Activated effector memory CD4-positive, alpha-beta T cell treated with anti-CD3 and anti-CD28 coated beads, Interleukin-2, amount 50 U/mL, for 16 hours (primary cell): ENCODE results near the gene MAZ.
"Not testable (repeated sequence)": the region's sequence is repeated elsewhere in the genome, so short reads cannot be mapped to it uniquely, and the experiment has no call there.

ENCODE experiments used
- DNase-seq: peaks from one replicate; pipeline ENCODE4 v3.0.0-alpha.2; 2020

The MAZ gene

GRCh38 chr16:29784901-29785500, 21.3 kb upstream of the MAZ start:
- peak; percentile 91 for DNase-seq

- DNase-seq, result not testable (repeated sequence)
Measured at GRCh38 chr16:29787155-29787554, 19.2 kb upstream of the MAZ start.

- DNase-seq, result no peak
Measured at GRCh38 chr16:29789775-29790182, 16.6 kb upstream of the MAZ start.

DNA sequence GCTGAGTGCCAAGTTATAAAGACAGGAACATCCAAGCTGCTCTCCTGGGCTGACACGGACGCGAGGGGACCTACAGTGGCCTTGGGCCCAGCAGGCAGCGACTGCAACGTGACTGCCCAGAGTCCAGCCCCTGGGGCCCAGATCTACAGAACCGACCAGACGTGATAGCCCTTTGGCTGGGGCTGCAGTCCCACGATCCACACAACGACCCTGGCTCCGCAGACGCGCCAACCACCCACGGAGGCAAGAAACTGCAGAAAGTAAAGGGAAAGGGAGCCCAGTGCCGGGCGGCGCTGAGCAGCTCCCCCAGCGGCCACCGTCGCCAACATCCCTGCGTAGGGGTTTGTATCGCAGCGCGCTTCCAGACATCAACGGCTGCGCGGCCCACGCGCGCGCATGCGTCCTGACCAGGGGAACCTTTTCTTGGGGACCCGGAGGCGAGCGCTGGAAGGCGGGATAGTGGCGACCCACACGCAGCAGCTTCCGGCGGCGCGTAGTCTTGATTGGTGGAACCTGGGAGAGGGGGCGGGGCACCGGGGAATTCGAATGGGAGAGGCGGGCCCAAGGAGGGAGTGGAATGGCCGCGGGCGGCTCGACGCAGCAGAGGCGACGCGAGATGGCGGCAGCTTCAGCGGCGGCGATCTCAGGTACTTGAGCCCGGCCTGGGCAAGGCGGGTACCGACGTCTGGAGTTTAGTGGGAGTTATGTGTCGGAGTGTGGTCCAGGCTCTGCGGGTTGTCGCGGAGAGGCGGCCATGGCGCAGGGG, 16.0 kb upstream of the MAZ start, which contains the start of gene KIF22:
Gene KIF22, plus strand, starts transcription at position 569 of the 766 bp plus-strand sequence. Its CDS starts 9 bp downstream, at position 578.
- DNase-seq, result peak; percentile 100

DNA sequence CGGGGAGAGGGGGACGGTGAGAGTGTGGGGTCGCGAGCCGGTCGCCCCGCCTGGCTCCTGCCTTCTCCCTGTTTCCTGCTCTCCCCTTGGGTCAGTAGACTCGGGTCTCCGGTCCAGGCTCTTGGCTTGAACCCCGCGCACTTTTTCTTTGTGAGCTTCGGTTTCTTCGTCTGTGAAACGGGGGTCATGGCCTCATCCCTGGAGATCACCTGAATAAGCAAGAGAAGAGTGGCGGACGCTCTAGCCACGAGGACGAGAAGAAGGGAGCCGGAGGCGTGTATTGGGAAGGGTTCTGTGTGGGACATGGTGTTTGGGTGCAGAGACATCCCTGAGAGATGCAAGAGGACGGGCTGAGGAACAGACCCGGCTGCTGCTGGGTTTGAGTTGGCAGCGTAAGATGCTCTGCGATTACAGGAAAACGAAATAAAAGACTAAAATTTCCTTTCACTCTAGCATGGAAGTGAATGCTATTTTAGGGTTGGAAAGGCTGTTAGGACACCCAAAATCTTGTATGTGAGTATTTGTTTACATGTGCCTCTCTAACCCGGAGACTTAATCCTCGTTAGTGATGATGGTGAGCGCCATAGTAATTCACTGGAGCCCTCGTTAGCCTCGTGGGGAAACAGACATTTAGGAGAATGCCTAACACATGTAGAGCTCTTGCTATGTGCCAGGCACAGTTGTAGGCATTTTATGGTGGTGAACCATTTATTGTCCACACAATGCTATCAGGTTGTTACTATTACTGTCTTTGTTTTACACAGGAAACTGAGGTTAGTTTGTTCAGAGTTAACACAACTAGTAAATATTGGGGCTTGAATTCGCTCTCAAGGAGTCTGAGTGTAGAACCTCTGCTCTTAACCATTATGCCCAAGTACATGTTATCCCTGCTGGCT, 15.1 kb upstream of the MAZ start:
- no peak for DNase-seq

DNA sequence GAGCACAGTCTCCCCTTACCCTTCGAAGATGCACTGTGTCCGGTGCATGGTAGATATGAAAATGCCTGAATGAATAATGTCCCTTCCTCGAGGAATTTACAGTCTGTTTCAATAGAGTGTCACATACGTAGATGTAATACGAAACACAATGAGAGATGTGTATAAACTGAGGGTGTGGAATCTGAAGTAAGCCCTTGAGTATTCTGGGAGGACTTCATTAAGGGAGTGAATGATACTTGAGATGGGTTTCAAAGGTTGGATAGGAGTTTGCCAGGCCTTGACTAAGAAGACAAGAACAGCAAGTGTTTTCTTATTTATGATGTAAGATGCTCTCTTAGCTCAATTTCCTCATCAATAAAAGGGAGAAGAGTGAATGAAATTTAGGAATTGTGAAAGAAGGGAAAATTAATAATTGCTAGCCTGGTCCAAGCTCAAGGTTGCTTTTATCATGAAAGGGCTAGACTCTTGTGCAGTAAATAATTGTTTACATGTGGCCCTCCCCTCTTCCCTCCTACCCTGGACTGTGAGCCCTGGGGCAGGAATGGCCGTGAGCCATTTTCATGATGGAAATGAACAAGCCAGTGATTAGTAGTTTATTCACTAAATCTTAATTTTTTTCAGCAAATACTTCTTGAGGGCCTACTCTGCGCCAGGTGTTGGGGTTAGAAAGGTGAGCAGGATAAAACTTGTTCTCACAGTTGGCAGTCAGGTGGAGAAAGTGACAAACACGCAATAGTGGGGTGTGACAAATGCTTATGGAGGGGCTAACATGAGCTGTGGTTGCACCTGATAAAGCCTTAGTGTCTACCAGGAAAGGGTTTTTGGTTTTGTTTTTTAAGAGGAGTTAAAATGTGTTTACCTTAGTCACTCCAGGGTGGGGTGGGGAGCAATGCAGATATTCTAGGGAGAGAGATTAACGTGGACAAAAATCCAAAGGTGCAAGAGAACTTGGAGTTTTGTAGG, 14.2 kb upstream of the MAZ start:
- no peak for DNase-seq

DNA sequence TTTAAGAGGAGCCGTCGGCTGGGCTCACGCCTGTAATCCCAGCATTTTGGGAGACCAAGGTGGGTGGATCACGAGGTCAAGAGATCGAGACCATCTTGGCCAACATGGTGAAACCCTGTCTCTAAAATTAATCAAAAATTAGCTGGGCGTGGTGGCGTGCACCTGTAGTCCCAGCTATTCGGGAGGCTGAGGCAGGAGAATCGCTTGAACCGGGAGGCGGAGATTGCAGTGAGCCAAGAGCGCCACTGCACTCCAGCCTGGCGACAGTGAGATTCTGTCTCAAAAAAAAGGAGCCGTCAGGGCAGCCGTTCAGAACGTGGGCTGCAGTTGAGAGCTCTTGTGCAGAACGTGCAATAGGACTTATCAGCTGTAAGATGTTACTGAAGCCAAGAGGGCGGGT, 13.2 kb upstream of the MAZ start:
- DNase-seq, result not testable (repeated sequence)

DNA sequence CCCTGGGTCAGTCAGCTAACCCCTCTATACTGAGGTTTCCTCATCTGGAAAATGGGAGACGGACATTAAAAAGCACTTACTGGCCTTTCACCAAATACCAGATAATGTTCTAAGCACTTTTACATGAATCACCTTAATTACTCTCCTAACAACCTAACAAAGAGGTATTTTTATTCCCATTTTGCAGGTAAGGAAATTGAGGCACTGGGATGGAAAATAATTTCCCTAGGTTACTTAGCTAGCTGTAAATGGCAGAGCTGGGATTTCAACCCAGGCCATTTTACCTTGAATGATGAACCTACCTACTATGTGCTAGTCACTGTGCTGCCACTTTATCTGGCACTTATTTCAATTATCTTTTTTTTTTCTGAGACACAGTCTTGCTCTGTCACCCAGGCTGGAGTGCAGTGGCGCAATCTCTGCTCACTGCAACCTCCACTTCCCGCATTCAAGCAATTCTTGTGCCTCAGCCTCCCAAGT, 12.1 kb upstream of the MAZ start:
- no peak for DNase-seq

- DNase-seq, result no peak
Measured at GRCh38 chr16:29802416-29802935, 3.9 kb upstream of the MAZ start.

GRCh38 chr16:29804020-29804419, 2.3 kb upstream of the MAZ start:
- no peak for DNase-seq

DNA sequence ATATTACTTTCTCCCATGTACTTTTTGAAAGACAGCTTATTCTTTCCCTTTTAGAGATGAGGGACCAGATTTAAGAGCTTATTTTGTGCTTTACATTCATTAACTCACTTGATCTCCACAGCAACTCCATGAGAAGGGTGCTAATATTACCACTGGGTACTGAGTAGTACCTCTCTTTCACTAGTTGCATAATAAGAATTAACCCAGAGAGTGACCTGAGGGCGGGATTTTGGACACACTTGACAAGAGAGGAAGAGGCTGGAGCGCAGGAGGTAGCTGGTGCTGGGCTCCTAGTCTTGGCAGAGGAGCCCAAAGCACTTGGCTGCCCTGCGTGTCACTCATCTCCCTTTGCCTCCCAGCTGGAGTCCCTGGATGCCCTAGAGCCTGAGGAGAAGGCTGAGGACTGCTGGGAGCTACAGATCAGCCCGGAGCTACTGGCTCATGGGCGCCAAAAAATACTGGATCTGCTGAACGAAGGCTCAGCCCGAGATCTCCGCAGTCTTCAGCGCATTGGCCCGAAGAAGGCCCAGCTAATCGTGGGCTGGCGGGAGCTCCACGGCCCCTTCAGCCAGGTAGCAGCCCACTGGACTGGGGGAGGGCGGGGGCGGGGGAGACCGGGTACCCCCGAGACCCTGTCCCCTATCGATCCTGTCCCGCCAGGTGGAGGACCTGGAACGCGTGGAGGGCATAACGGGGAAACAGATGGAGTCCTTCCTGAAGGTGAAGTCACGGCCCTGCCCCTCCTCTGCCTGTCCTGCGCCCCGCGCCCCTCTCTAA, 1.7 kb upstream of the MAZ start:
- DNase-seq, result no peak

DNA sequence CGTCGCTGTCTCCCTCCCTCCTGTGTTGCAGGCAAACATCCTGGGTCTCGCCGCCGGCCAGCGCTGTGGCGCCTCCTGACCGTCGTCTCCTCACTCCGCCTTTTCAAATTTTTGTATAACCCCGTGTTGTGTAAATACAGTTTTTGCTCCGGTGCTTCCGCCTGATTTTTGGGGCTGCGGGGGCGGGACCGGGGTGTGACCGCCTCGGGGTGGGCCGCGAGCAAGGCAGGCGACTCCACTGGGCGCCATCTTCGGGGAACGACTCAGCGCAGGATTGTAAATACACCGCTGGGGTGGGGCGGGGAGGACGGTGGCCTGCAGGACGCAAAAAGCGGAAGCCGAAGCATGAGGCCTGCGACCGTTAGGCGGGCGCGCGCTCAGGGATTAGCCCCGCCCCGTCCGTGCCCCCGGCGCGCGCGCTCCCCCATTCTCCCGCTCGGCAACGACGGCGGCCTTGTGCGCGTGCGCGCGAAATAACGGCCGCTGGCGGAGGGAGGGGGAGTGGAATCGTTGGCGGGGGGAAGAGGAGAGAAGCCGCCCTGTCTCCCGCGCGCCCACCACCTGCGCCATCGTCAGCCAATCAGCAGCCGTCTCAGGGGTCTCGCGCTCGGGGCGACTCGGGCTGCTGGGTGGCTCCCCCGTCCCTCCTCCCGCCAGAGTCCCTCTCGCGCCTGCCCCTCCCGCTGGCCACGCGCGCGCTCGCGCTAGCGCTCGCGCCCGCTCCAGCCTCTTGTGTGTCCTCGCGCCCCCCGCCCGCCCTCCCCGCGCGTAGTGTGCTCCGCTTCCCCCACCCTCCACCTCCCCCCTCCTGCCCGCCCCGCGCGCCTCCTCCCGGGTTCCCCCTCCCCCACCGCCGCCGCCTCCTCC, 864 bp upstream of the MAZ start:
- peak; percentile 99 for DNase-seq

GRCh38 chr16:29806641-29807425, 504 bp downstream of the MAZ start:
- DNase-seq, result peak; percentile 85

- peak; percentile 94 for DNase-seq
Measured at GRCh38 chr16:29807426-29808218, 1.3 kb downstream of the MAZ start.

DNA sequence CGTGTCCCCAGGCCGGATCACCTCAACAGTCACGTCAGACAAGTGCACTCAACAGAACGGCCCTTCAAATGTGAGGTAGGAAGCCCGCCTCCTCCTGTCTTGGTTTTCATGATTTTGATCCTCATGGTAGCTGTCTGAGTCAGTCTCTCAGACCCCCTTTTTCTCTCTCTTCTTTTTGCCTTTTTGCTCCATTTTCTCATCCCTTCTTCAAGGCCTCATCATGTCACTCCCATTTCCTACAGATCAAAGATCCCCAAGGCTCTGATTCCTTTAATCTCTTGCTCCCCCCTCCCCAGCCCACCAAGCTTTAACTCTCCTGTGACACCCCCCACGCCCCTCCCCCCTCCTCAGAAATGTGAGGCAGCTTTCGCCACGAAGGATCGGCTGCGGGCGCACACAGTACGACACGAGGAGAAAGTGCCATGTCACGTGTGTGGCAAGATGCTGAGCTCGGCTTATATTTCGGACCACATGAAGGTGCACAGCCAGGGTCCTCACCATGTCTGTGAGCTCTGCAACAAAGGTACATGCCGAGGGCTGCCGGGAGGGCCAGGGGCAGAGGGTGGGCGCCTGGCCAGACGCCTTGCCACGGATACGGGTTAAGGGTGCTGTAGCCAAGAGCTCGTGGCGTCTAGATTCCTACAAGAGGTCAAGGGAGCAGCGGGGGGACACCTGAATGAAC, 2.0 kb downstream of the MAZ start:
- peak; percentile 74 for DNase-seq

DNA sequence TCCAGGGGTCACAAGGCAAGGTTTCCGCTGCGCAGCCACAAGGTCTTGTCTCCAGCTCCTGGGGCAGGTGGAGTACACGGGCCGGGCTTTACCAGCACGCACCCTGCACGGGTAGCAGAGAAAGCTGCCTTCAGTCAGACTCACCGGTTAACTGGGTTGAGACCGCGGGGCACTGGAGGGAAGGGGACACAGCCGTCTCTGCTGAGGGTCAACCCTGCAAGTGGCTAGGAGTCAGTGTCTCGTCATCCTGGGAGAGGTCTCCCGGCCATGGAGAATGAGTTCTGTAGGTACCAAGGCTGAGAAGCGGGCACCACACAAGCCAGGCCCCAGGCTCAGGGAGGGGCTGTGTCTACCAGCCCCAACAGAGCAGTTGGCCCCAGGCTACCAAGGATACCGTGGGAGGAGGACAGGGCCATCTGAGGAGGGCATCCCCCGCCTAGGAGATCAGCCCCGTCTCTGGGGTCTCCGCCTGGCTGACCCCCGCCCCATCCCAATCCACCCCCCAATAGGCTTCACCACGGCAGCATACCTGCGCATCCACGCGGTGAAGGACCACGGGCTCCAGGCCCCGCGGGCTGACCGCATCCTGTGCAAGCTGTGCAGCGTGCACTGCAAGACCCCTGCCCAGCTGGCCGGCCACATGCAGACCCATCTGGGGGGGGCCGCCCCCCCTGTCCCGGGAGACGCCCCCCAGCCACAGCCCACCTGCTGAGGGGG, 2.9 kb downstream of the MAZ start:
- DNase-seq, result no peak
